Measurements from ENCODE around the gene SULT1A1. TPM values are rescaled to one million over a fixed set of nuclear protein-coding genes. Genes with fewer than 3 reads are reported as not detected.

Gene SULT1A1
- total and polyA plus RNA-seq, 2 of the 4 experiments (the other 2 are of a cell fraction), result 1.2 to 1.6 TPM

DNA sequence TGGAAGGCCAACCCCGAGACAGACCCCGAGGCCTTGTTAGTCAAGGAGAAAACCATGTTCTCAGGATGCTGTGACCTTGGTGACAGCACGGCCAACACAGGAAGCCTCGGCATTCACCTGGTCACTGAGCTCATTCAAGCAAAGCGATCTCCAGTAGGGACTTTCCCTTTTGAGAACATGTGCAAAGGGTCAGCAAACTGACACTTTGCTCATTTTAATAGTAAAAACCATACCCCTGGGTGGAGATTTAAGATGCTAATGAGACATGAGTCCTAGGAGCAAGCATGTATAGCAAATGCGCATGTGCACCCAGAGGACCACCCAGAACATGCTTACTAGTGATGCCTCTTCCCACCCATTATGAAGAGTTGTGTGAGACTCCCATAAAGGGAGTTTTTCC is 7.3 kb downstream of the SULT1A1 start:
- H3K4me1 ChIP-seq (ENCODE audit: control insufficient read depth, insufficient read depth, low read length), result no peaks in the 10 kb centered on the region
- no peak overlapping the region for H2AK9ac ChIP-seq (replicated peaks; ENCODE audit: low read depth, low read length, poor library complexity)
- no CpG with 5 or more reads among the region's 6 CpGs for WGBS, 2 experiments (ENCODE audit: extremely low coverage in 2 of 2, insufficient read length in 1 of 2)
- H4K20me1 ChIP-seq (ENCODE audit: insufficient read depth, low read length), result no peaks in the 10 kb centered on the region
- CTCF ChIA-PET, result no interaction called here
- no peak overlapping the region for H2BK15ac ChIP-seq (ENCODE audit: low read depth, low read length)
- H3K9ac ChIP-seq (ENCODE audit: low read depth, low read length), result no peak overlapping the region
- no peak overlapping the region for H2BK5ac ChIP-seq (ENCODE audit: low read depth, low read length, poor library complexity, severe bottlenecking)
- H3K9me3 ChIP-seq (ENCODE audit: control insufficient read depth, insufficient read depth, low read length), result no peaks in the 10 kb centered on the region
- intact Hi-C loops (cut with micrococcal nuclease), result no loop called here
- no peak overlapping the region for H3K4ac ChIP-seq (ENCODE audit: low read depth, low read length)
- H2BK20ac ChIP-seq (ENCODE audit: low read depth, low read length), result no peak overlapping the region
- peaks cover 35% of the 10 kb centered on the region for H3K27me3 ChIP-seq (ENCODE audit: control insufficient read depth, insufficient read depth, low read length)
- H3K4me2 ChIP-seq (ENCODE audit: low read depth, low read length), result no peak overlapping the region
- no peak overlapping the region for H4K8ac ChIP-seq (ENCODE audit: low read depth in 2 of 2, low read length in 2 of 2)
- no peaks in the 10 kb centered on the region for H3K36me3 ChIP-seq (ENCODE audit: control insufficient read depth, insufficient read depth, low read length)
- POLR2A ChIA-PET (ENCODE audit: unreplicated experiment), result no interaction called here
- H2AFZ ChIP-seq (replicated peaks; ENCODE audit: low read length, poor library complexity), result no peak overlapping the region
- no peaks in the 10 kb centered on the region for H3K79me1 ChIP-seq (ENCODE audit: low read depth in 1 of 2, low read length in 2 of 2)
- no peaks in the 10 kb centered on the region for H3K9me1 ChIP-seq (ENCODE audit: insufficient read depth, low read length)
- no peak overlapping the region for H2AK5ac ChIP-seq (ENCODE audit: low read depth, low read length)
- H4K91ac ChIP-seq (ENCODE audit: insufficient read depth, low read depth, low read length), result no peak overlapping the region
- BruUV-seq (replicated peaks), result no TSS peak
- dilution Hi-C loops (cut with HindIII; ENCODE audit: low sequenced_read_pairs, unreplicated experiment), result no loop called here
- H3K18ac ChIP-seq (ENCODE audit: low read depth, low read length), result no peak overlapping the region
- no peak overlapping the region for H3K56ac ChIP-seq (ENCODE audit: extremely low read depth, insufficient read depth, low read length)
- no peak overlapping the region for H3K4me3 ChIP-seq (ENCODE audit: insufficient read depth, low read depth, low read length)
- in situ Hi-C loops (cut with MboI; ENCODE audit: low sequenced_read_pairs), result loop anchor here (10.0 kb wide), 1 partner anchor 308 kb away; the partner anchor contains the start of gene SBK1
- H4K5ac ChIP-seq (ENCODE audit: low read depth, low read length), result no peak overlapping the region
- DNase-seq (no peak), ATAC-seq (ENCODE audit: low read depth) (no peak)
- TF ChIP-seq CHD1 (IDR thresholded peaks at IDR 0.05; ENCODE audit: low read depth, low read length) (no peak), MAFK (IDR thresholded peaks at IDR 0.05; ENCODE audit: low read depth, low read length) (no peak), BHLHE40 (IDR thresholded peaks at IDR 0.05; ENCODE audit: low read depth, low read length) (no peak), MXI1 (IDR thresholded peaks at IDR 0.05; ENCODE audit: borderline replicate concordance, low read depth, low read length) (no peak), FOS (IDR thresholded peaks at IDR 0.05; ENCODE audit: low read depth, low read length) (no peak), RAD21 (IDR thresholded peaks at IDR 0.05; ENCODE audit: low read length) (no peak), SMC3 (IDR thresholded peaks at IDR 0.05; ENCODE audit: low read depth, low read length) (no peak), NFE2L2 (IDR thresholded peaks at IDR 0.05; ENCODE audit: low read depth, low read length) (no peak), MAZ (IDR thresholded peaks at IDR 0.05; ENCODE audit: borderline replicate concordance, low read depth, low read length) (no peak), CEBPB (IDR thresholded peaks at IDR 0.05; ENCODE audit: low read depth, low read length) (no peak), POLR2A (IDR thresholded peaks at IDR 0.05; ENCODE audit: low read depth, low read length) (no peak), RFX5 (IDR thresholded peaks at IDR 0.05; ENCODE audit: low read depth, low read length) (no peak)
- TF ChIP-seq, protein P1, sequence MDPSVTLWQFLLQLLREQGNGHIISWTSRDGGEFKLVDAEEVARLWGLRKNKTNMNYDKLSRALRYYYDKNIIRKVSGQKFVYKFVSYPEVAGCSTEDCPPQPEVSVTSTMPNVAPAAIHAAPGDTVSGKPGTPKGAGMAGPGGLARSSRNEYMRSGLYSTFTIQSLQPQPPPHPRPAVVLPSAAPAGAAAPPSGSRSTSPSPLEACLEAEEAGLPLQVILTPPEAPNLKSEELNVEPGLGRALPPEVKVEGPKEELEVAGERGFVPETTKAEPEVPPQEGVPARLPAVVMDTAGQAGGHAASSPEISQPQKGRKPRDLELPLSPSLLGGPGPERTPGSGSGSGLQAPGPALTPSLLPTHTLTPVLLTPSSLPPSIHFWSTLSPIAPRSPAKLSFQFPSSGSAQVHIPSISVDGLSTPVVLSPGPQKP (IDR thresholded peaks at IDR 0.05; ENCODE audit: borderline replicate concordance, low read depth, low read length), result no peak
- TF ChIP-seq, protein P2, sequence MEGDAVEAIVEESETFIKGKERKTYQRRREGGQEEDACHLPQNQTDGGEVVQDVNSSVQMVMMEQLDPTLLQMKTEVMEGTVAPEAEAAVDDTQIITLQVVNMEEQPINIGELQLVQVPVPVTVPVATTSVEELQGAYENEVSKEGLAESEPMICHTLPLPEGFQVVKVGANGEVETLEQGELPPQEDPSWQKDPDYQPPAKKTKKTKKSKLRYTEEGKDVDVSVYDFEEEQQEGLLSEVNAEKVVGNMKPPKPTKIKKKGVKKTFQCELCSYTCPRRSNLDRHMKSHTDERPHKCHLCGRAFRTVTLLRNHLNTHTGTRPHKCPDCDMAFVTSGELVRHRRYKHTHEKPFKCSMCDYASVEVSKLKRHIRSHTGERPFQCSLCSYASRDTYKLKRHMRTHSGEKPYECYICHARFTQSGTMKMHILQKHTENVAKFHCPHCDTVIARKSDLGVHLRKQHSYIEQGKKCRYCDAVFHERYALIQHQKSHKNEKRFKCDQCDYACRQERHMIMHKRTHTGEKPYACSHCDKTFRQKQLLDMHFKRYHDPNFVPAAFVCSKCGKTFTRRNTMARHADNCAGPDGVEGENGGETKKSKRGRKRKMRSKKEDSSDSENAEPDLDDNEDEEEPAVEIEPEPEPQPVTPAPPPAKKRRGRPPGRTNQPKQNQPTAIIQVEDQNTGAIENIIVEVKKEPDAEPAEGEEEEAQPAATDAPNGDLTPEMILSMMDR (conservative IDR thresholded peaks at IDR 0.05; ENCODE audit: low read depth, low read length), result no peak
- TF ChIP-seq, protein P3, sequence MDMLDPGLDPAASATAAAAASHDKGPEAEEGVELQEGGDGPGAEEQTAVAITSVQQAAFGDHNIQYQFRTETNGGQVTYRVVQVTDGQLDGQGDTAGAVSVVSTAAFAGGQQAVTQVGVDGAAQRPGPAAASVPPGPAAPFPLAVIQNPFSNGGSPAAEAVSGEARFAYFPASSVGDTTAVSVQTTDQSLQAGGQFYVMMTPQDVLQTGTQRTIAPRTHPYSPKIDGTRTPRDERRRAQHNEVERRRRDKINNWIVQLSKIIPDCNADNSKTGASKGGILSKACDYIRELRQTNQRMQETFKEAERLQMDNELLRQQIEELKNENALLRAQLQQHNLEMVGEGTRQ (IDR thresholded peaks at IDR 0.05; ENCODE audit: low read depth, low read length), result no peak
- H3K14ac ChIP-seq (replicated peaks; ENCODE audit: low read depth, low read length), result no peak overlapping the region
- no peak overlapping the region for H2BK120ac ChIP-seq (ENCODE audit: low read depth, low read length)
- no peak overlapping the region for H3K23ac ChIP-seq (ENCODE audit: low read depth, low read length)
- no peak overlapping the region for H3K27ac ChIP-seq (ENCODE audit: insufficient read depth, low read length)

Measured in IMR-90 (cell line).